AG10803 (cell line): ENCODE data around the gene DPP8.
"Not testable (repeated sequence)": the region's sequence is repeated elsewhere in the genome, so short reads cannot be mapped to it uniquely, and the experiment has no call there.

Experiments
- DNase-seq: peaks from one replicate; pipeline ENCODE4 v3.0.0; 2010; ENCODE audit warnings: low read depth
- H3K4me3 ChIP-seq: 2 replicates; pipeline ENCODE4 v1.5.1; 2011; ENCODE audit warnings: mild to moderate bottlenecking, low read length, control low read depth
- CTCF ChIP-seq: conservative IDR thresholded peaks from 2 replicates; pipeline ENCODE4 v1.5.1; 2011; ENCODE audit warnings: mild to moderate bottlenecking, low read length, control low read depth, inconsistent platforms

The DPP8 gene

GRCh38 chr15:65553691-65554090, 36.2 kb upstream of the DPP8 start:
- DNase-seq = no peak
- no peak overlapping the region for H3K4me3 ChIP-seq
- no peak for TF ChIP-seq CTCF

DNA sequence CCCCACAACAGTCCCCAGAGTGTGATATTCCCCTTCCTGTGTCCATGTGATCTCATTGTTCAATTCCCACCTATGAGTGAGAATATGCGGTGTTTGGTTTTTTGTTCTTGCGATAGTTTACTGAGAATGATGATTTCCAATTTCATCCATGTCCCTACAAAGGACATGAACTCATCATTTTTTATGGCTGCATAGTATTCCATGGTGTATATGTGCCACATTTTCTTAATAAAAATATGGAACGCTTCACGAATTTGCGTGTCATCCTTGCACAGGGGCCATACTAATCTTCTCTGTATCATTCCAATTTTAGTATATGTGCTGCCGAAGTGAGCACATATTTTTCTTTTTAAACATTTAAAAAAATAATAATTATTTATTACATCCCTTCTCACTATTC, 35.4 kb upstream of the DPP8 start:
- not testable (repeated sequence) for H3K4me3 ChIP-seq, DNase-seq

GRCh38 chr15:65551183-65551582, 33.7 kb upstream of the DPP8 start:
- TF ChIP-seq CTCF = no peak
- DNase-seq = no peak
- no peak overlapping the region for H3K4me3 ChIP-seq

DNA sequence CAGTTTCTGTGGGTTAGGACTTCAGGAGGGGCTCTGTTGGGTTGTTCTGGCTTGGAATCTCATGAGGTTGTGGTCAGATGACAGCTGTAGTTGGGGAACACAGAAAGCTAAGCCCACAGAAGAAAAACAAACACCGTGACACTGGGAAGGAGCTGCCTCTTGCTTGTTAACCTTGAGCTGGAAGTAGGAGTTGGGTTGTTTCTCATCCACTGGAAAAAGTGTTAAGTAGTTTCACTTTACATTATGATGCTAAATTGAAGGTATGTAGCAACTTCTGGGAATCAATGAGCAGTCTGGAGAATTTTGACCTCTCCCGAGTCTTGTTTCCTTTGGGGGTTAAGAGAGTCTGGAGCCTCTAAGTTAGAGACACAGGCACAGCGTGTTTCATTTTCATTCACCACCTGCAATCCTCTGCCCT, 33.2 kb upstream of the DPP8 start:
- H3K4me3 ChIP-seq = no peak overlapping the region
- TF ChIP-seq CTCF = no peak
- DNase-seq = peak; percentile 15

DNA sequence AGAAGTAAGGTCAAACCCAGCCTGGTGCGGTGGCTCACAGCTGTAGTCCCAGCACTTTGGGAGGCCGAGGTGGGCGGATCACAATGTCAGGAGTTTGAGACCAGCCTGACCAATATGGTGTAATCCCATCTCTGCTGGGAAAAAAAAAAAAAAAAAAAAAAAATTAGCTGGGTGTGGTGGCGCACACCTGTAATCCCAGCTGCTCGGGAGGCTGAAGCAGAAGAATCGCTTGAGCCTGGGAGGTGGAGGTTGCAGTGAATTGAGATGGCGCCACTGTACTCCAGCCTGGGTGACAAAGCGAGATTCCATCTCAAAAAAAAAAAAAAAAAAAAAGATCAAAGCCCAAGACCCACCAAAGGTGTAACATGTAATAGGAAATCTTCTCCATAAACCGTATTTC, 31.8 kb upstream of the DPP8 start:
- not testable (repeated sequence) for DNase-seq, H3K4me3 ChIP-seq

GRCh38 chr15:65547841-65548240, 30.4 kb upstream of the DPP8 start:
- no peak overlapping the region for H3K4me3 ChIP-seq
- no peak for DNase-seq
- TF ChIP-seq CTCF = no peak

DNA sequence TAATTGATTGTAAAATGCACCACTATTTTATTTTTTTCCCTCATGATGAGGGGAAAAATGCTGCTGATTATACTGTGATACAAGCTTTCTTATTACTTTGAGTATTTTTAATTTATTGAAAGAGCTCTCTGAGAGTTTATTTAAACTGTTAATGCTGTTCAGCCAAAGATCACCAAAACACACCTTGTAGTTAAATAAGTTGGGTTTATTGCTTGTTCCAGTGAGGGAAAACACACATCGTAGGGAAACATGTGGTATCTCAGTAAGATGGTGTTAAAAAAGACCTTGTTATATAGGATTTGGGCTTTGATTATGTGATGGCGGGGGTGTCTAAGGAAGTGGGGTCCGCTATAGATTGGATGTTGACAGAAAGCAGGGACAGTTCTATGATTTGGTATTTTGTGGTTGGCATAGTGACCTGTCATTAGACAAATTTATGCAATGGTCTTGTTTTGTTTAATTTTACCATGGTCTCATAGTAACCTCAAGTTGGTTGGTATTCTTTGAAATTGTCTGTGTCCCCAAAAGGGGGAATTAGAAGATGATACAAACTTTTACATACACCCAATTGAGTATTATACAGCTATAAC, 23.8 kb upstream of the DPP8 start:
- no peak overlapping the region for H3K4me3 ChIP-seq
- TF ChIP-seq CTCF = no peak

GRCh38 chr15:65540314-65540713, 22.8 kb upstream of the DPP8 start:
- no peak for DNase-seq
- TF ChIP-seq CTCF = no peak
- no peak overlapping the region for H3K4me3 ChIP-seq

More for the DNA sequence above, 23.8 kb upstream of the DPP8 start:
- DNase-seq = no peak
